KMS-11 (cell line): ENCODE measurements around the gene ZFR2.

Source experiments
- H2AFZ ChIP-seq: fragments of 200-600 bp; sonication (generic); 2 replicates; pipeline ENCODE4 v1.6.1; 2016; ENCODE audit warnings: antibody characterized with exemption, mixed run types, low read depth
- H3K27ac ChIP-seq: fragments of 200-600 bp; sonication (generic); 2 replicates; pipeline ENCODE4 v1.6.1; 2016; ENCODE audit warnings: mild to moderate bottlenecking, mixed run types
- H3K27me3 ChIP-seq: fragments of 200-600 bp; sonication (generic); 2 replicates; pipeline ENCODE4 v1.6.1; 2017; ENCODE audit warnings: mild to moderate bottlenecking, low read depth, mixed run types, moderate library complexity; ENCODE audit not compliant: insufficient read depth
- H3K36me3 ChIP-seq: fragments of 200-600 bp; sonication (generic); 2 replicates; pipeline ENCODE4 v1.6.1; 2017; ENCODE audit warnings: mild to moderate bottlenecking, mixed run types; ENCODE audit not compliant: insufficient read depth
- H3K4me1 ChIP-seq: fragments of 200-600 bp; sonication (generic); 2 replicates; pipeline ENCODE4 v1.6.1; 2016; ENCODE audit warnings: mild to moderate bottlenecking, low read depth, mixed run types; ENCODE audit not compliant: poor library complexity, severe bottlenecking
- H3K4me2 ChIP-seq: fragments of 200-600 bp; sonication (generic); 2 replicates; pipeline ENCODE4 v1.7.0; 2016; ENCODE audit warnings: mild to moderate bottlenecking, mixed run types
- H3K4me3 ChIP-seq: fragments of 200-600 bp; sonication (generic); IDR thresholded peaks from 2 replicates; pipeline ENCODE4 v1.6.1; 2017; ENCODE audit warnings: low read depth, low read length, mixed read lengths; ENCODE audit not compliant: insufficient read depth
- H3K79me2 ChIP-seq: fragments of 200-600 bp; sonication (generic); 2 replicates; pipeline ENCODE4 v1.6.1; 2016; ENCODE audit warnings: low read depth, mixed run types; ENCODE audit not compliant: insufficient read depth
- H3K9ac ChIP-seq: fragments of 200-600 bp; sonication (generic); 2 replicates; pipeline ENCODE4 v1.6.1; 2016; ENCODE audit warnings: mild to moderate bottlenecking, mixed run types
- H4K20me1 ChIP-seq: fragments of 200-600 bp; sonication (generic); 2 replicates; pipeline ENCODE4 v1.6.1; 2016; ENCODE audit warnings: mild to moderate bottlenecking, mixed run types; ENCODE audit not compliant: insufficient read depth
- CTCF ChIP-seq: fragments of 200-600 bp; sonication (generic); conservative IDR thresholded peaks from 2 replicates; pipeline ENCODE4 v1.6.1; 2017; ENCODE audit warnings: low read depth, mild to moderate bottlenecking, antibody characterized with exemption, low read length, moderate library complexity, mixed read lengths

ZFR2 gene

GRCh38 chr19:3785451-3785937 is 83.3 kb downstream of the ZFR2 start:
- no peak overlapping the region for H3K9ac ChIP-seq
- no peak overlapping the region for H2AFZ ChIP-seq
- H3K4me3 ChIP-seq: no peak overlapping the region
- peaks cover 58% of the 10 kb centered on the region for H3K27me3 ChIP-seq
- no peak overlapping the region for H3K27ac ChIP-seq
- TF ChIP-seq CTCF: no peak
- no peaks in the 10 kb centered on the region for H3K36me3 ChIP-seq
- no peaks in the 10 kb centered on the region for H3K4me1 ChIP-seq
- H3K79me2 ChIP-seq: no peaks in the 10 kb centered on the region
- H4K20me1 ChIP-seq: no peaks in the 10 kb centered on the region
- no peak overlapping the region for H3K4me2 ChIP-seq

DNA sequence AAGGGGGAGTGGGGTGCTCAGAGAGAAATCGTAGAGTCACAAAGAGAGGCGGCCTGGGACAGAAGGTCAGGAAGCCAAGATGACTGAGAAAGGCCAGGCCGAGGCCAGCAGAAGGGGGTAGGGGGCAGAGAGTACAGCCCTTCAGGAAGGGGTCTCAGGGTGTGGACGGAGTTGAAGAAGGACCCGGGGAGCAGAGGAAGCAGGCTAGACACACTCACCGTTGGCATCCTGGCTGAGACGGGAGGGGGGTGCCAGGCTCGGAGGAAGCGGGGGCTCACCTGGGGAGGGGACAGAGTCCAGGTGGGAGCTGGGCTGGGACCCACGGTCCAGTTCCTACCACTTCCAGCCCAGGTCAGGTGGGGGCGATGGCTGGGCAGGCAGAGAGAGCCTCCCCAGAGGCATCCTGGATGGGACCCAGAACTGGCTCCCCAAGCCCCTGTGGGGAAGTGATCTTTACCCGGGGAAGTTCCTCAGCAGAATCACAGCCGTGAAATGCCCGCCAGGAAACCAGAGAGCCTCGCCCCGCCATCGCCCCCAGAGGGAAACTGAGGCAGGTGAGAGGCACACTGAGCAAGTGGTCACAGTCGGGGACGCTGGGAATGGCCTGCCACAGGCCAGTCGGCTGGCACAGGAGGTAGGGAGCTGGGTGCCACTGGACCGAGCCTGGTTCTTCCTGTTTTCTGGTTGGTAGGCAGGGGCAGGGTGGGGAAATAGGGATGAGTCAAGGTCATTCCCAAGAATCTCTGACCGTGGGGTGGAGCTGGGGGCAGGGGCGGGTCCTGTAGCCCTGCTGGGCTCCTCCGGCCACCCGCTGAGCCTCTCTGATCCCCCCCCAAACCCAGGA is 84.0 kb downstream of the ZFR2 start:
- Histone ChIP-seq H3K27ac (no peak overlapping the region), H3K27me3 (peaks cover 55% of the 10 kb centered on the region), H3K4me1 (no peaks in the 10 kb centered on the region), H3K79me2 (no peaks in the 10 kb centered on the region), H4K20me1 (no peaks in the 10 kb centered on the region), H2AFZ (no peak overlapping the region), H3K4me2 (no peak overlapping the region), H3K4me3 (no peak overlapping the region), H3K9ac (no peak overlapping the region), H3K36me3 (no peaks in the 10 kb centered on the region)
- no peak for TF ChIP-seq CTCF

- Histone ChIP-seq H4K20me1 (no peaks in the 10 kb centered on the region), H3K27me3 (peaks cover 49% of the 10 kb centered on the region), H3K4me2 (no peak overlapping the region), H3K9ac (no peak overlapping the region), H3K27ac (no peak overlapping the region), H3K4me1 (no peaks in the 10 kb centered on the region), H3K36me3 (no peaks in the 10 kb centered on the region), H3K79me2 (no peaks in the 10 kb centered on the region), H3K4me3 (no peak overlapping the region), H2AFZ (no peak overlapping the region)
- no peak for TF ChIP-seq CTCF
Observed at GRCh38 chr19:3783660-3784584, 84.9 kb downstream of the ZFR2 start.

GRCh38 chr19:3782903-3783302 is 85.9 kb downstream of the ZFR2 start:
- H3K27ac ChIP-seq: no peak overlapping the region
- no peak for TF ChIP-seq CTCF
- no peaks in the 10 kb centered on the region for H3K4me1 ChIP-seq
- H3K9ac ChIP-seq: no peak overlapping the region
- H3K4me2 ChIP-seq: no peak overlapping the region
- H4K20me1 ChIP-seq: no peaks in the 10 kb centered on the region
- no peak overlapping the region for H3K4me3 ChIP-seq
- H3K79me2 ChIP-seq: no peaks in the 10 kb centered on the region
- no peak overlapping the region for H2AFZ ChIP-seq
- H3K27me3 ChIP-seq: peaks cover 47% of the 10 kb centered on the region
- H3K36me3 ChIP-seq: no peaks in the 10 kb centered on the region
